Stimulated activated CD4-positive, alpha-beta T cell treated with anti-CD3 and anti-CD28 coated beads, TNF-alpha, amount 100 ng/mL, for 48 hours (primary cell): ENCODE results near the gene SLC9A2.

Source experiments
- DNase-seq, 3 donors: peaks; one replicate each; pipeline ENCODE4 v3.0.0-alpha.2; 2020; ENCODE audit warnings: low read depth in 3 of 3

The SLC9A2 gene

DNA sequence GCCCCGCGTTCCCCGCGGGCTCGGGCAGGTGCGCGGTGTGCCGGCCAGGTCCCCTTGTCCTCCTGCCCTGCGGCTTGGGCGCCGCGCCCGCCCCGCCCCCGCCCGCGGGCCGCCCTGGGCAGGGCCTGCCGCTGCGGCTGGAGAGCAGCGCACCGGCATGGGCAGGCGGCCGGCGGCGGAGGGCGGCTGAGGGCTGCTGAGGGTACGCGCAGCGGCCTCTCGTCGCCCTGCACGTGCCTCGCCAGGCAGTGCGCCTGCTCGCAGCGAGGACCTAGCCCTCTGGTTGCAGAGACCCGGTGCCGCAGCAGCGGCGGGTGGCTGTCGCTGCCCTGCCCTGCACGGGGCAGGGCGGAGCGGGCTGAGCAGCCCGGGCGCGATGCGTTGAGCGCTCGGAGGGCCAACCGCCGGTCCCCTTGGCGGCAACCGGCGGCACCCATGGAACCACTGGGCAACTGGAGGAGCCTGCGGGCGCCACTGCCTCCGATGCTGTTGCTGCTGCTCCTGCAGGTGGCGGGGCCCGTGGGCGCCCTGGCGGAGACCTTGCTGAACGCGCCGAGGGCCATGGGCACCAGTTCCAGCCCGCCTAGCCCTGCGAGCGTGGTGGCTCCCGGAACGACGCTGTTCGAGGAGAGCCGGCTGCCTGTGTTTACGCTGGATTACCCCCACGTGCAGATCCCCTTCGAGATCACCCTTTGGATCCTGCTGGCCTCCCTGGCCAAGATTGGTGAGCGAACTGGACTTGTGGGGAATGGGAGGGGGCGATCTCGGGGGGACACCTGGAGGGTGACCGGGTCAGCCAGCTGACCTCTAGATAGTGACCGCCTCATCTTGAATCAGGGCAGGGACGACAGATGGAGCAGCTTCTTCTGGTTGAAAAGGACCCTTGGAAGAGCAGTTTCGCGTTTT, at the start of gene SLC9A2:
Gene SLC9A2, plus strand, starts transcription at position 140 of the 906 bp plus-strand sequence. Its CDS starts 296 bp downstream, at position 436.
- DNase-seq = peak in 1 of 3 donors; percentile 3

- DNase-seq = no peak
Observed at GRCh38 chr2:102575888-102576287, 43.5 kb upstream of the SLC9A2 start.

GRCh38 chr2:102578376-102578775, 41.0 kb upstream of the SLC9A2 start:
- DNase-seq = no peak

- DNase-seq = no peak
Observed at GRCh38 chr2:102581911-102582310, 37.4 kb upstream of the SLC9A2 start.

- no peak for DNase-seq
Observed at GRCh38 chr2:102582845-102583244, 36.5 kb upstream of the SLC9A2 start.

DNA sequence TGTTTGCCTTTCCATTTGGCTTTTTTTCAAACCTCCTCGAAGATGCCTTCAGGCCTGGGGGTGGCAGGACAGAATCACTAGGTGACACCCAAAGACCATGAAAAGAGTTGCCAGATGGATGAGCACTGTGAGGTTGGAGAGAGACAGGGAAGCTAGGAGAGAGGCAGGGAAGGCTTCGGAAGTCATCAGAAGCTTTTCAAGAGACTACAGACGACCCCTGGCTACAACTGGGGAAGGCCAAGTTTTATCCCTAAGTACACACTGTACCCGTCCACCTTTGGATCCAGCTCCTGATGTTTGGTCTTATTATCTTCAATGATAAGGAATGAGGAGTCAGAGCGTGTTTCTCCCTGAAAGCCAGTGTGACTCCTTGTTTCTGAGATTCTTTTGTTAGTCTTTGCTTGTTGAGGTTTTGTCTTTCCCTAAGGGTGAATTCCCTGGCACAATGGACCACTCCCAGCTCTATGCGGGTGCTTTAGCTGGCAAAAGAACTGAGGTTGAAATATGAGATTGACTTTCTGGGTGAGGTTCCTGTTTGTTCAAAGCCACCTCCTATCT, 33.4 kb upstream of the SLC9A2 start:
- no peak for DNase-seq

- no peak for DNase-seq
Observed at GRCh38 chr2:102588213-102588939, 31.0 kb upstream of the SLC9A2 start.

- no peak for DNase-seq
Observed at GRCh38 chr2:102589444-102589843, 29.9 kb upstream of the SLC9A2 start.

DNA sequence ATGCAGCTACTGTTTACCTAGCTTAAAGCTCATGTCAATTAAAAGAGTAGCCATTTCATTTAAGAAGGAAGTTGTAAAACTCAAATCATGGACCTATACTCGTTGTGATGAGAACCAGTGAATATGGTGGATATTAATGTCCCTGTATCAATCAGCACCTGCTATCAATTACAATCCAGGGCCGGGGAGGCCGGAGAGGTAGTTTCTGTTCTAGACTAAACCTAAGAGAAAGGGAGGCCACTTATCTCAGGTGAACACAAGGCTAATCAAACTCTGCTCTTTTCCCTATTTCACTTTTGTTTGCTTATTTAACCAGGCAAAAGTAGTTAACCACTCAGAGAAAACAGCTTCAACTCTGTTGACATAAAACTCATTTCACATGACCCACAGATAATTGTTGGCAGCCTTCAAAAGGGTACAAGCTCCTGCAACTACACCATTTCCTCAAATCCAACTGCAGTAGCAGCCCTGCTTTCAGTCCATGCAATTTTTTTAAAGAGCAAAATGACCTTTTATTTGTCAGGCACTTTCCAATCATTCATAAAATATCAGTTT, 27.8 kb upstream of the SLC9A2 start:
- no peak for DNase-seq

- DNase-seq = peak in 1 of 3 donors; percentile 17
Observed at GRCh38 chr2:102592601-102593000, 26.8 kb upstream of the SLC9A2 start.

DNA sequence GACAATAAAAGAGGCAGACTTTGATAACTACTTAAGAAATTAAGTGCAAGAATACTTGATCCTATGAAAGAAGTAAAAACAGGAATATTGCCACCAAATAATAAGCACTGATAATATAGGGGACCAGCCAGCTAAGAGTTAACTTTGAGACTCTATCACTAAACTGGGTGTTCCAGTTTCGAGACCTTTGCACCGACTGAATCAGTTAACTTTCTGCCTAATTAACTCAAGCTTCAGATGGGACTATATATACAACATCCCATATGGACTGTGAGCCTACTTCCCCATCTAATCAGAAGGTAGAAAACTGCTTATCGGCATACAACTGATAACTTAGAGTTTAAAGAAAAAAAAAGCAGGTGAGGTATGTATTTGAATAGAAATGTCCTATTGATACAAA, 25.8 kb upstream of the SLC9A2 start:
- DNase-seq = no peak

GRCh38 chr2:102594445-102595016, 24.8 kb upstream of the SLC9A2 start:
- no peak for DNase-seq

DNA sequence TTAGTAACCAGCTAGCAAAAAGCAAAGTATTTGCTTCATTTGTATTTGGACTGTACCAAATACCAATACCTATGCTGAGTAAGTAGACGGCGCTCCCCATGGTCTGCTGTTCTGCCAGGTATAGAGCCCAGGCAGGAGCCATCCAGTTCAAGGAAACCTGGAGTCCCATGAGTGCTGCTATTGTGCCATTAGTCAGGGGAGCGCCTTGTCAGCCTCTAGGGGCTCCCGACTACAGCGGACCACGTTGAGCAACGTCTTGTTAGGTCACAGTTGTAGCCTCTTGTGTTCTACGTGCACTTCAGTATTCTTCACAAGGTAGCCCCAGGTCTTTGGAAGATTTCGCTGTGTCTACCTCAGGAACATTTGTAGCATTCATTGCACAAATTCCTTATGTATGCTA, 21.6 kb upstream of the SLC9A2 start:
- DNase-seq = no peak

DNA sequence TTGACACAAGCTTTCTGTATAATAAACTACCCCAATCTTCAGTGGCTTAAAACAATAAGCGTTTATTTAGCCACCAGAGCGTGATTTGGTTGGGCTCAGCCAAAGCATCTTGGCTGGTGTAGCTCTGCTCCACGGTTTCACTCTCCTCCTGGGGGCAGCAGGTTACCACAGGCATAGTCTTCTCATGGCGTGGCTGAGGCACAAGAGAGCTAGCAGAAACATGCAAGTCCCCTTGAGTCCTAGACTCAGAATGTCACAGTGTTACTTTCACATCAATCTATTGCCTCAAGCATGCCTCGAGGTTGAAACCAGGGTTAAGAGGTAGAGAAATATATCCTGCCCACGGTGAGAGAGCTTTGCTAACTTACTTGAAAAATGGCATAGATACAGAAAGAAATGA, 19.9 kb upstream of the SLC9A2 start:
- no peak for DNase-seq

DNA sequence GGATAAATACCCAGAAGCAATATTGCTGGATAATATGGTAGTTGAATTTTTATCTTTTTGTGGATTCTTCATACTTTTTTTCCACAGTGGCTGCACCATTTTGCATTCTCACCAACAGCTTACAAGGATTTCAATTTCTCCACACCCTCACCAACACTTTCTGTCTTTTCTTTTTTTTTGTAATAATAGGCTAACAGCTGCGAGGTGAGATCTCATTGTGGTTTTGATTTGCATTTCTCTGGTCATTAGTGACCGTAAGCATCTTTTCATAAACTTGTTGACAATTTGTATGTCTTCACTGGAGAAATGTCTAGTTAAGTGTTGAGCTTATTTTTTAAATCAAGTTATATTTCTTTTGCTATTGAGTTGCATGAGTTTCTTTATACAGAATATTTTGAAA, 17.6 kb upstream of the SLC9A2 start:
- no peak for DNase-seq

GRCh38 chr2:102603904-102604303, 15.4 kb upstream of the SLC9A2 start:
- DNase-seq = no peak

- no peak for DNase-seq
Observed at GRCh38 chr2:102604769-102605168, 14.6 kb upstream of the SLC9A2 start.

DNA sequence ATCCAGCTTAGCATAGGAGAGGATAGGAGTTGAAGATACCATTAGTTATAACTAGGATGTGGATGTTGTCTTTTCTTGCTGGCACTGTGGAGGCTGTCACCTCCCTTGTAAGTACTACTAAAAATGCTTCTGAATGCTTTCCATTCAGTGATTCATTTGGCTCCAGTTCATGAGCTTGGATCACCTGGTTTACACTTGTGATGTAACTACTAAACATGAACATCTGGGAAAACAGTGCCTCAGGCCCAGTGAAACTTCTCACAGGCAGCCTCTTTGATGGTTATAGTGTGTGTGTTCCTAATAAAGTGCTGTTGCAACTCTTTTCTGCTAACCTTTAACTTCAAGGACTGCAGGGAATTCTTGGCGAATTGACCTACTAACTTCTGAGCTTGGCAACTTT, 13.0 kb upstream of the SLC9A2 start:
- DNase-seq = no peak

GRCh38 chr2:102615620-102616436, 3.5 kb upstream of the SLC9A2 start:
- peak in 1 of 3 donors; percentile 31 for DNase-seq

GRCh38 chr2:102618452-102619413, 620 bp upstream of the SLC9A2 start:
- peak in 2 of 3 donors; percentile 4 to 54 for DNase-seq
